Activated gamma-delta T cell treated with anti-CD3 and anti-CD28 coated beads, Interleukin-2, amount 50 U/mL, for 16 hours (primary cell): ENCODE measurements around the gene MTHFR.
A peak's percentile ranks its signal among the peaks of the same experiment; 100 is the strongest.

ENCODE experiments used
- DNase-seq: peaks from one replicate; pipeline ENCODE4 v3.0.0-alpha.2; 2020; ENCODE audit warnings: low read depth

The MTHFR gene

GRCh38 chr1:11796036-11796828, 9.5 kb downstream of the MTHFR start:
- DNase-seq: no peak

GRCh38 chr1:11795238-11795890, 10.4 kb downstream of the MTHFR start:
- DNase-seq: no peak

GRCh38 chr1:11794446-11795237, 11.1 kb downstream of the MTHFR start:
- DNase-seq: no peak

DNA sequence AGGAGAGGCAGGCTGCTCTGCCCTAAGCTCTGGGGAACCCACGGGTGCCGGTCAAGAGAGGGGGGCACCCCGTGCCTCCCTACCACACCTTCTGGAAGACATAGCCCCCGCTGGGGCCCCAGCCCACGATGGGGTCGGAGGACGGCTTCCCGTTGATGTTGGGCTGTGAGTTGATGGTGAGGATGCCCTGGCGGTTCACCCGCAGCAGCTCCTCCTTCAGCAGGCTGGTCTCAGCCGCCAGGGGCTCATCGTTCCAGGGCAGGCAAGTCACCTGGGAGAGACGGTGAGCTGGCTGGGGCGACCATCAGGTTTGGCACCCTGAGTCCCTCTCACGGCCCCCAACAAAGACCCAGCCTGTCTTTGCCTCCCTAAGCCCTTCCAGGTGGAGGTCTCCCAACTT, 11.9 kb downstream of the MTHFR start:
- DNase-seq: no peak

- no peak for DNase-seq
Observed at GRCh38 chr1:11792106-11792505, 13.7 kb downstream of the MTHFR start.

DNA sequence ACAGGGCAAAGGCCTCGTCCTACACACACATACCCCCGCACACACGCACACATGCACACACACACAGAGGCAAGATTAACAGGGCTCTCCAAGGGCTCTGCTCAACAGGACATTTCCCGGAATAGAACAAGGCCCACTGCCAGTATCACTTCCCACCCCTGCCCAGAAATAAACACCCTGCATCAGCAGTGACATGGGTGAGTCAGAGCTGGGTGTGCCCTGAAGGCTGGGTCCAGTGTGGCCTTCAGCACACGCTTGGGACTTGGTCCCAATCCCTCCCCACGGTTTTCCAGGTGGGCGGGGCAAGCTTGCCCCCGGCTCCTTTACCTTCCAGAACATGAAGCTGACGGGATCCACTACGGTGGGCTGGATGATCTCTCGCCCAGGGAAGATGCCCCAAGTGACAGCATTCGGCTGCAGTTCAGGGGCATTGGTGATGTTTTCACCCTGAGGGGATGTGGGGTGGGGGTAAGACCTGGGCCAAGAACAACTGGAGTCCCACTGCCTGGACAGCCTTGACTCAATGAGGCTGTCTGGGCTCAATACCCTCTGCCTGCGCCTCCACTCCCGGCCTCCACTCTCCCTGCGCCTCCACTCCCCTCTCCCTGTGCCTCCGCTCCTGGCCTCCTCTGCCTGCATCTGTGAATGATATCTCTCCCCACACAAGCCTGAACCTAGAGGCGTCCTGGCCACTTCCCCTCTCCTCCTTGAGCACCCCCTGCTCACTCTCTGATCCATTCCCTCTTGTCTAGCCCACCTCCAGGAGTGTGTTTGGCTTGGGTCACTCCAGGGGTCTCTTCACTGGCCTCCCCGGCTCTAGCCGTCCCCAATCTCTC, 14.7 kb downstream of the MTHFR start:
- no peak for DNase-seq

DNA sequence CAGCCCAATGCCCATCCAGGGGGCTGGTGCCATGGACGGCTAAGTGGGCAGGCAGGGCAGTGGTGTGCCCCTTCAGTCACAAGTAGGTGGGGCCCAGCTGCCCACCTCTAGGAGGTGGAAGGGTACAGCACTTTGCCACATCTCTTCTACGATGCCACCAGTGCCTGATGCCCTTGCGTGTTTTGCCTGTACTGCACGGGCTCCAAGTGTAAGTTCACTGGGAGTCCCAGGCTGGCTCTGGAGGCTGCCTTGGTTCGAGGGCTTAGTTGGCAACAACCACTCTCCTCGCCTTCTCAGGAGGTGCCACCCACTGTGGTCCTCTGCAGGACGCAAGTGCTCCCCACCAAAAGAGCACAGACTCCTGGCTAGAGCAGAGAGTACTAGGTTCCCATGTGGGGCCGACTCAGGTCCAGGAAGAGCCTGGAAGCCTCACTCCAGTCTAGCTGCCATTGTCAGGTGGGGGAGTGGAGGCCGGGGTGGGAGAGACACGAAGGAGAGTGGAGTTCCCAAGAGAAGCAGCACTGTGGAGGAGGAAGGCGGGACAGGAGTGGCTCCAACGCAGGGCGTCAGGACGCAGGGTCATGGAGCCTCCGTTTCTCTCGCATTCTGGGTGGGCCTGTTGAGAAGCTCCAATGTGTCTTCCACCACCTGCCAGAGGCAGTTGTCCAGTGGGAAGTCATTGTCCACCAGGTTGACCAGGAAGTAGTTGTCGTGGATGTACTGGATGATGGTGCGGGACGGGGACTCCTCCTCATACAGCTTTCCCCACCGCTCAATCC, 15.5 kb downstream of the MTHFR start:
- DNase-seq: no peak

DNA sequence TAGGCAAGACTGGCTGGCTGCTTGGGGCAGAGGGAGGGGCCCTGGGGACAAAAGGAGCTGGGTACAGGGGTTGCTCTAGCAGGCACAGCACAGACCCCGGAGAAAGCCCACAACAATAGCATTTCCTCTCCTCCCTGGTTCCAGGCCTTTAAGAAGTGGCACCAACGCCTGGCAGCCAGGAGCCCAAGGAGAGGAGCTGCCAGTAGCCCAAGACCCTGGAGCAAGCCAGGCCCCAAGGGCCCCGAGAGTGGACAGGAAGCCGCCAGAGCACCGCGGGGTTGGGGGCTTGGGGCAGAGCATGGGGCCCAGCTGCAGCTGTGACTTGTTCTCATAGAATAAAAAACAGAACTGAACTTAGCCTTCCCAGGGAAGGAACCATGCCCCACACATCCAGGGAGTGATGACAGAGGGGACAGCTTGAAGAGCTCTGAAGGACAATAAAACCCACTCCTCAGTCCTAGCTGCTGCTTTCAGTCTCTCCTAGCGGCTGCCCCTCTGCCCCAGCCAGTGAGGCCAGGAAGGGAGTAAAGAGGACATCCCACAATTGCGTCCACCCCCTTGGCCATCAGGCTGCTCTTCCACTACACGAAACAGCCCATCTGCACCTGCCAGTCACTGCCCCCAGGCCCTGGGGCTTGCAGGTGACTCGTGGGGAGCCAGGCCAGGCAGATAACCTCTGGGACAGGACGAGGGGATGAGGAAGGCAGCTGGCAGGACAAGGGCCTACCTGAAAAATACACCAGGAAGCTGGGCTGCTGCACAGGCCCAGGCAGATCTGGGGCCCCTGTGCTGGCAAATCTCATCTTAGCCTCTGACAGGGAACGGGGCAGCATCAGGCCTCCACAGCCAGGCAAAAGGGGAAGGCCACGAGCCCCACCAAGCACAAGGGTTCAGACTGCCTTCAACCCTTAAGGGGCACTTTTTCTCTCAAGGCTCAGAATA, 16.4 kb downstream of the MTHFR start:
- no peak for DNase-seq

DNA sequence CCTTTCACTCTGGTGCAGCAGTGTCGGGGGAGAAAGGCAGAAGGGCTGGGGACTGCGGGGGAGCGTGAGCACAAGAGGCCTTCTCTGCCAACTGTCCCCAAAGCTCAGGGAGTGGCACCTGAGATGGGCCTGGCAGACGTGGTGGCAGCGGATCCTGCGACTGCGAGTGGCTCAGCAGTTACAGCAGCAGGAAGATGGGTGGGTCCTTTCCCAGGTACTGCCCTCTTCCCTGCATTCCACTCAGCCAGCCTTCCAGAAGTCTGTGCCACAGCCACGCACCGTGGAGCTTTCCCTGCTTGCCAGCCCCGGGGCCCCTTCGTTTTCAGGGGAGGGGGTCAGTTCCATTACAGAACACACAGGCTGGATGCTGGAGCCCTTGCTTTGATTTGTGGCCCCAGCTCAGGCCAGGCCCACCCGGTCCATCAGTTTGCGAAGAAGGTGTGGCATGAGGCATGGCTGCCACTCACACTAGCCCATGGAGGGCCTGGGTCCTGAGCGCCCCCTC, 17.2 kb downstream of the MTHFR start:
- DNase-seq: no peak

- no peak for DNase-seq
Observed at GRCh38 chr1:11787804-11788436, 17.8 kb downstream of the MTHFR start.

DNA sequence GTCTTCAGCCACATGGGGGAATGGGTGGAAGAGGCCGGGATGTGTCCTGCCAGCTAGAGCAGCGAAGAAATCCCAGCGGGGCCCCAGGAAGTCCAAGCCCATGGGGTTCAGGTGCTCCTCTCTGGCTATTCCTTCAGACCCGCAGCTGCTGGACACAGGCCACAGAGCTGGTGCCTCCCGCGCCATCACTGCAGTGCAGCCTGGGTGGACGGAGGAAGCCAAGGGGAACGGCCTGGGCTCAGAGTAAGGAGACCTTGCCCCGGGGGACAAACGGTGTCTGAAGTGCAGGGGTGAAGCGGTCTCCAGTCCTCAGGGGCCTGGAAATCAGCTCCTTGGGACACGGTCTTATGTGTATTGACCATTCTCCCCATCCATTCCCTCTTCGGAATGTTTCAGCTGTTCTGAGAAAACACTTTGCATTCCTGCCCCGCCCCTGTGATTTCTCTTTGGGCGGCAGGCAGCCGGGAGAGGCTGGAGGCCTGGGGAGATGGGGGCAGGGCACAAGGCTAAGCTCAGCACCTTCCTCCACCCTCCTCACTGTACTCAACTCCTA, 18.4 kb downstream of the MTHFR start:
- DNase-seq: no peak

DNA sequence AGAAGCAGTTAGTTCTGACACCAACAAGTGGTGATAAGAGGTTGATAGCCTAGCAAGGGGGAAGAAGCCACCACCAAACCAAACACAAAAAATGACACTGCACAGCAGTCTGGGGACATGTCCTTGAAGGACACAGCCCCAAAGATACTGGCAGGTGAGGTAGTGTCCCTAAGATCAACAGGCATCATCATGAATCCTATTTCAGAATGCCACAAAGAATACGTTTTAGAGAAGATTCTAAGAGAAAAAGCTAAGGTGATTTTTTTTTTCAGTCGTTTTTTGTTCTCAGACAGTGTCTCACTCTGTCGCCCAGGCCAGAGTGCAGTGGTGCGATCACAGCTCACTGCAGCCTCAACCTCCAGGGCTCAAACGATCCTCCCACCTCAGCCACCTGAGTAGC, 19.6 kb downstream of the MTHFR start:
- no peak for DNase-seq

- peak; percentile 22 for DNase-seq
Observed at GRCh38 chr1:11784993-11785769, 20.6 kb downstream of the MTHFR start.

GRCh38 chr1:11784256-11784992, 21.3 kb downstream of the MTHFR start:
- no peak for DNase-seq

DNA sequence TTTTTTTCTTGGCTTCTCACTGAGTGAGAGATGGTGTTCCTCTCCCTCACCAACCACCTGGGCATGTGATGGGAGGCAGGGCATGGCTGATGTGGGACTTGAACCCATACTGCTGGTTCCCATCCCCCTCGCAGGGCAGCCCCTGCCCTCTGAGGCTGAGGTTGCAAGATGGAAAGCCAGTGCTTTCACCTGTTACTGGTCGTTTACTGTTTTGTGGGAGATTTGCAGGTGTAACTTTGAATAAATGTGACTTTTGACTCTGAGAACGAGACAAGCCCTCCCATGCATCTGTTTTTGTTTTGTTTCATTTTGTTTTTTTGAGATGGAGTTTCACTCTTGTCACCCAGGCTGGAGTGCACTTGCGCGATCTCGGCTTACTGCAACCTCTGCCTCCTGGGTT, 22.2 kb downstream of the MTHFR start:
- no peak for DNase-seq

GRCh38 chr1:11782127-11782708, 23.5 kb downstream of the MTHFR start:
- DNase-seq: no peak

DNA sequence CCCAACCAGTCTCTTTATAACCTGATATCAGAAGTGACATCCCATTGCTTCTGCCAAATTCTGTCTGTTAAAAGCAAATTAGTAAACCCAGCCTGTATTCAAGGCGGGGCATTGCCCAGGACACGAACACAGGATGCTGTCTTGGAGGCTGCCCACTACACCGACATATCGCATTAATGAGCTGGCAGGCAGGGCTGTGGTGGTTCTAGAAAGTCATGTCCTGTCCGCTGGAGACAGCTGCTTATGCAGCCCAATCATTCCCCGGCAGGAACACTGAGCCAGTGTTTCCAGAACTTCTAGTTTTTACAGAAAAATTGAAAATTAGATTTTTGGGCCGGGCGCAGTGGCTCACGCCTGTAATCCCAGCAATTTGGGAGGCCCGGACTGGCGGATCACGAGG, 24.5 kb downstream of the MTHFR start:
- no peak for DNase-seq
